ENCODE results near the gene ZSWIM5. TPM values are rescaled to one million over a fixed set of nuclear protein-coding genes. Genes with fewer than 3 reads are reported as not detected.

Gene ZSWIM5
- total RNA-seq, 1 experiment from 2014 or later = not detected

Other genes starting within 250 kb of the ZSWIM5 start
- gene EIF2B3, start 220.0 kb downstream of the ZSWIM5 start, total RNA-seq (2014; rRNA removed; shearing (Covaris generic)) = 30.5 and 31.0 TPM in 2 replicates
- 10.5 and 14.7 TPM in 2 replicates for gene HECTD3, start 195.3 kb downstream of the ZSWIM5 start, total RNA-seq (2014; rRNA removed; shearing (Covaris generic))
- gene UROD, start 194.4 kb downstream of the ZSWIM5 start, total RNA-seq (2014; rRNA removed; shearing (Covaris generic)) = 134 and 140 TPM in 2 replicates
- gene HPDL, start 120.3 kb upstream of the ZSWIM5 start, total RNA-seq (2014; rRNA removed; shearing (Covaris generic)) = not detected in 2 replicates
- gene TOE1, start 133.6 kb upstream of the ZSWIM5 start, total RNA-seq (2014; rRNA removed; shearing (Covaris generic)) = 29.1 and 37.6 TPM in 2 replicates
- 30.8 and 33.4 TPM in 2 replicates for gene MUTYH, start 133.8 kb upstream of the ZSWIM5 start, total RNA-seq (2014; rRNA removed; shearing (Covaris generic))

Data from HT1080 (cell line).